HEK293 (cell line): ENCODE data around the gene NRP2.

Source experiments
- CTCF ChIA-PET: fragments of 350-600 bp; formaldehyde crosslinking; extraction: SDS; loops from one replicate; lab custom pipeline; 2021; ENCODE audit warnings: antibody characterized with exemption; lab: Yijun Ruan, JAX
- POLR2A ChIA-PET: fragments of 300-600 bp; formaldehyde crosslinking; extraction: SDS; loops from one replicate; lab custom pipeline; 2020; ENCODE audit warnings: antibody characterized with exemption, inconsistent platforms; lab: Yijun Ruan, JAX
- H3K27ac ChIP-seq: fragments of 200-500 bp; sonication (Bioruptor generic); 2 replicates; pipeline ENCODE4 v1.5.1; 2014; ENCODE audit warnings: low read depth, low read length, control low read depth, inconsistent platforms; ENCODE audit errors: extremely low read depth
- H3K36me3 ChIP-seq, 2 experiments: fragments of 200-500 bp in 1 of 2; sonication (Bioruptor generic) in 1 of 2; 1 replicate in 1 of 2; 2 replicates in 1 of 2; pipeline ENCODE4 v1.5.1; 2014 to 2017; ENCODE audit warnings: inconsistent platforms in 2 of 2, low read length in 2 of 2; ENCODE audit not compliant: control insufficient read depth in 2 of 2, insufficient read depth in 1 of 2
- H3K4me1 ChIP-seq: fragments of 200-500 bp; sonication (Bioruptor generic); 2 replicates; pipeline ENCODE4 v1.5.1; 2014; ENCODE audit warnings: mild to moderate bottlenecking, low read length, inconsistent platforms; ENCODE audit not compliant: control insufficient read depth, insufficient read depth
- H3K4me3 ChIP-seq: 2 replicates; pipeline ENCODE4 v1.5.1; 2011; ENCODE audit warnings: low read depth, mild to moderate bottlenecking, control low read depth, low read length, moderate library complexity
- H3K9me3 ChIP-seq: fragments of 200-500 bp; sonication (Bioruptor generic); 2 replicates; pipeline ENCODE4 v1.5.1; 2014; ENCODE audit warnings: low read depth, low read length, inconsistent platforms; ENCODE audit not compliant: control insufficient read depth, insufficient read depth
- BCL11A ChIP-seq: fragments of 450-650 bp; formaldehyde crosslinking; IDR thresholded peaks from 2 replicates; pipeline ENCODE4 v1.5.1; 2016; ENCODE audit warnings: low read depth, missing biosample characterization, missing genetic modification characterization
- KLF16 ChIP-seq: fragments of 450-650 bp; formaldehyde crosslinking; IDR thresholded peaks from 2 replicates; pipeline ENCODE4 v1.5.1; 2017; ENCODE audit warnings: missing biosample characterization, missing genetic modification characterization
- MZF1 ChIP-seq: fragments of 450-650 bp; formaldehyde crosslinking; IDR thresholded peaks from 2 replicates; pipeline ENCODE4 v1.5.1; 2017; ENCODE audit warnings: missing biosample characterization, missing genetic modification characterization, borderline replicate concordance
- SP2 ChIP-seq: fragments of 450-650 bp; formaldehyde crosslinking; IDR thresholded peaks from 2 replicates; pipeline ENCODE4 v1.5.1; 2016; ENCODE audit warnings: missing biosample characterization, missing genetic modification characterization
- SP7 ChIP-seq: fragments of 450-650 bp; formaldehyde crosslinking; IDR thresholded peaks from 2 replicates; pipeline ENCODE4 v1.5.1; 2016; ENCODE audit warnings: missing biosample characterization, missing genetic modification characterization
- ZBTB17 ChIP-seq: fragments of 450-650 bp; formaldehyde crosslinking; IDR thresholded peaks from 2 replicates; pipeline ENCODE4 v1.5.1; 2016; ENCODE audit warnings: missing biosample characterization, missing genetic modification characterization
- ZBTB21 ChIP-seq: fragments of 450-650 bp; formaldehyde crosslinking; IDR thresholded peaks from 2 replicates; pipeline ENCODE4 v1.5.1; 2017; ENCODE audit warnings: missing biosample characterization, missing genetic modification characterization
- ZBTB7A ChIP-seq: fragments of 450-650 bp; formaldehyde crosslinking; IDR thresholded peaks from 2 replicates; pipeline ENCODE4 v1.5.1; 2016; ENCODE audit warnings: low read depth, missing biosample characterization, missing genetic modification characterization
- ZFHX2 ChIP-seq: fragments of 450-650 bp; formaldehyde crosslinking; conservative IDR thresholded peaks from 2 replicates; pipeline ENCODE4 v1.5.1; 2016; ENCODE audit warnings: missing biosample characterization, missing genetic modification characterization
- ZNF132 ChIP-seq: fragments of 450-650 bp; formaldehyde crosslinking; IDR thresholded peaks from 2 replicates; pipeline ENCODE4 v1.5.1; 2017; ENCODE audit warnings: missing biosample characterization, missing genetic modification characterization, borderline replicate concordance
- ZNF146 ChIP-seq: fragments of 450-650 bp; formaldehyde crosslinking; IDR thresholded peaks from 2 replicates; pipeline ENCODE4 v1.5.1; 2016; ENCODE audit warnings: missing biosample characterization, missing genetic modification characterization
- ZNF19 ChIP-seq: fragments of 450-650 bp; formaldehyde crosslinking; IDR thresholded peaks from 2 replicates; pipeline ENCODE4; 2016; ENCODE audit warnings: missing biosample characterization, missing genetic modification characterization, low read depth
- ZNF223 ChIP-seq: fragments of 450-650 bp; formaldehyde crosslinking; IDR thresholded peaks from 2 replicates; pipeline ENCODE4 v1.5.1; 2016; ENCODE audit warnings: missing biosample characterization, missing genetic modification characterization
- ZNF266 ChIP-seq: fragments of 450-650 bp; formaldehyde crosslinking; IDR thresholded peaks from 2 replicates; pipeline ENCODE4 v1.5.1; 2016; ENCODE audit warnings: missing biosample characterization, missing genetic modification characterization, low read depth
- ZNF274 ChIP-seq, 2 experiments: fragments of 200-500 bp in 1 of 2; fragments of 450-650 bp in 1 of 2; sonication (Bioruptor generic) in 1 of 2; formaldehyde crosslinking in 1 of 2; IDR thresholded peaks; 2 replicates each; pipeline versions ENCODE4 v1.5.1 to v1.6.1; 2014 to 2016; ENCODE audit warnings: borderline replicate concordance in 1 of 2, inconsistent platforms in 1 of 2, low read length in 1 of 2, missing biosample characterization in 1 of 2, missing genetic modification characterization in 1 of 2
- ZNF37A ChIP-seq: fragments of 450-650 bp; IDR thresholded peaks from 2 replicates; pipeline ENCODE4 v1.5.1; 2018; ENCODE audit warnings: missing biosample characterization, missing genetic modification characterization
- ZNF416 ChIP-seq: fragments of 450-650 bp; formaldehyde crosslinking; IDR thresholded peaks from 2 replicates; pipeline ENCODE4 v1.5.1; 2016; ENCODE audit warnings: missing biosample characterization, missing genetic modification characterization
- ZNF529 ChIP-seq: fragments of 450-650 bp; formaldehyde crosslinking; IDR thresholded peaks from 2 replicates; pipeline ENCODE4 v1.5.1; 2017; ENCODE audit warnings: missing genetic modification characterization, missing biosample characterization; ENCODE audit not compliant: insufficient replicate concordance
- ZNF623 ChIP-seq: fragments of 450-650 bp; formaldehyde crosslinking; IDR thresholded peaks from 2 replicates; pipeline ENCODE4 v1.5.1; 2016; ENCODE audit warnings: missing biosample characterization, missing genetic modification characterization
- ZNF626 ChIP-seq: fragments of 450-650 bp; sonication (Bioruptor Pico); formaldehyde crosslinking; IDR thresholded peaks from 2 replicates; pipeline ENCODE4 v1.5.1; 2018; ENCODE audit warnings: missing biosample characterization, missing genetic modification characterization, inconsistent platforms
- ZNF747 ChIP-seq: fragments of 450-650 bp; formaldehyde crosslinking; IDR thresholded peaks from 2 replicates; pipeline ENCODE4 v1.5.1; 2016; ENCODE audit warnings: missing biosample characterization, missing genetic modification characterization
- ZNF785 ChIP-seq: fragments of 450-650 bp; formaldehyde crosslinking; IDR thresholded peaks from 2 replicates; pipeline ENCODE4 v1.5.1; 2016; ENCODE audit warnings: missing biosample characterization, missing genetic modification characterization
- TF ChIP-seq, protein P1 (sequence below): fragments of 450-650 bp; formaldehyde crosslinking; IDR thresholded peaks from 2 replicates; pipeline ENCODE4 v1.5.1; 2017; ENCODE audit warnings: missing biosample characterization, missing genetic modification characterization
- TF ChIP-seq, protein P2 (sequence below): fragments of 450-650 bp; formaldehyde crosslinking; IDR thresholded peaks from 2 replicates; pipeline ENCODE4 v1.5.1; 2017; ENCODE audit warnings: missing biosample characterization, missing genetic modification characterization
- TF ChIP-seq, protein P3 (sequence below): fragments of 450-650 bp; formaldehyde crosslinking; IDR thresholded peaks from 2 replicates; pipeline ENCODE4 v1.5.1; 2016; ENCODE audit warnings: missing biosample characterization, missing genetic modification characterization, borderline replicate concordance
- TF ChIP-seq, protein P4 (sequence below): fragments of 450-650 bp; formaldehyde crosslinking; IDR thresholded peaks from 2 replicates; pipeline ENCODE4 v1.5.1; 2016; ENCODE audit warnings: missing biosample characterization, missing genetic modification characterization, borderline replicate concordance

NRP2 gene

DNA sequence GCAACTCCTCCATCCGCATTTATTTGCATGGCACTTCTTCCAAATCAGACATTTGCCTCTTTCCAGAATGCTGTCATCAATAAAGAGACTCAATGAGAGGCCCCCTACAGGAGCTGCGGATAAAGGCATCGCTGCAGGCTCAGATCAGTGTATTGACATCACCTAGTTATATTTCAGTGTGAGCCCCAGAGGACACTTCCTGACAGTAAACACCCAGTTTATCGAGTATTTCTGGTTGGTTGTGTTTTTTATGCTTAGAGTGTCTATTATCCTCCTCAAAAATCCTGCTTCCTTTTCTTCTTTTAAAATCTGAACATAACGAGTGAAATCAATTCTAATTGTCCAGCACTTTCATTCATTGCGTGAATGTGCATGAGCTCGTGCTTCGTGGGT lies 38.8 kb downstream of the NRP2 start:
- no peaks in the 10 kb centered on the region for H3K9me3 ChIP-seq
- POLR2A ChIA-PET, result no interaction called here
- CTCF ChIA-PET, result interaction anchor here (0.6 to 1.4 kb wide), 8 partner anchors 8 to 1359 kb away, joined by 3 to 5 read pairs (median 4); no protein-coding TSS in a partner anchor
- TF ChIP-seq ZNF274 (IDR thresholded peaks at IDR 0.05; ENCODE audit: low read length), result no peak
- TF ChIP-seq ZNF274 (tag by site-specific recombination; IDR thresholded peaks at IDR 0.05; ENCODE audit: borderline replicate concordance), result no peak
- no peak for TF ChIP-seq ZNF623 (tag by site-specific recombination)
- TF ChIP-seq, protein P1, sequence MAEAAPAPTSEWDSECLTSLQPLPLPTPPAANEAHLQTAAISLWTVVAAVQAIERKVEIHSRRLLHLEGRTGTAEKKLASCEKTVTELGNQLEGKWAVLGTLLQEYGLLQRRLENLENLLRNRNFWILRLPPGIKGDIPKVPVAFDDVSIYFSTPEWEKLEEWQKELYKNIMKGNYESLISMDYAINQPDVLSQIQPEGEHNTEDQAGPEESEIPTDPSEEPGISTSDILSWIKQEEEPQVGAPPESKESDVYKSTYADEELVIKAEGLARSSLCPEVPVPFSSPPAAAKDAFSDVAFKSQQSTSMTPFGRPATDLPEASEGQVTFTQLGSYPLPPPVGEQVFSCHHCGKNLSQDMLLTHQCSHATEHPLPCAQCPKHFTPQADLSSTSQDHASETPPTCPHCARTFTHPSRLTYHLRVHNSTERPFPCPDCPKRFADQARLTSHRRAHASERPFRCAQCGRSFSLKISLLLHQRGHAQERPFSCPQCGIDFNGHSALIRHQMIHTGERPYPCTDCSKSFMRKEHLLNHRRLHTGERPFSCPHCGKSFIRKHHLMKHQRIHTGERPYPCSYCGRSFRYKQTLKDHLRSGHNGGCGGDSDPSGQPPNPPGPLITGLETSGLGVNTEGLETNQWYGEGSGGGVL, result no peak
- no peak for TF ChIP-seq ZNF146 (tag by site-specific recombination)
- no peak for TF ChIP-seq ZFHX2 (tag by site-specific recombination)
- TF ChIP-seq SP7 (tag by site-specific recombination), result no peak
- no peak for TF ChIP-seq ZNF223 (tag by site-specific recombination)
- TF ChIP-seq ZNF416 (tag by site-specific recombination), result no peak
- TF ChIP-seq ZNF626 (tag by site-specific recombination), result no peak
- no peak for TF ChIP-seq ZNF37A (tag by site-specific recombination)
- no peak for TF ChIP-seq MZF1 (tag by site-specific recombination)
- no peak for TF ChIP-seq ZNF266
- no peak for TF ChIP-seq ZNF19 (tag by site-specific recombination)
- no peak for TF ChIP-seq ZNF785 (tag by site-specific recombination)
- no peak for TF ChIP-seq ZNF132
- peaks cover 0 to 25% of the 10 kb centered on the region in 2 experiments; a peak in 1 of 3 replicates for H3K36me3 ChIP-seq
- H3K4me1 ChIP-seq, result no peaks in the 10 kb centered on the region
- no peak overlapping the region for H3K27ac ChIP-seq
- no peak overlapping the region for H3K4me3 ChIP-seq

DNA sequence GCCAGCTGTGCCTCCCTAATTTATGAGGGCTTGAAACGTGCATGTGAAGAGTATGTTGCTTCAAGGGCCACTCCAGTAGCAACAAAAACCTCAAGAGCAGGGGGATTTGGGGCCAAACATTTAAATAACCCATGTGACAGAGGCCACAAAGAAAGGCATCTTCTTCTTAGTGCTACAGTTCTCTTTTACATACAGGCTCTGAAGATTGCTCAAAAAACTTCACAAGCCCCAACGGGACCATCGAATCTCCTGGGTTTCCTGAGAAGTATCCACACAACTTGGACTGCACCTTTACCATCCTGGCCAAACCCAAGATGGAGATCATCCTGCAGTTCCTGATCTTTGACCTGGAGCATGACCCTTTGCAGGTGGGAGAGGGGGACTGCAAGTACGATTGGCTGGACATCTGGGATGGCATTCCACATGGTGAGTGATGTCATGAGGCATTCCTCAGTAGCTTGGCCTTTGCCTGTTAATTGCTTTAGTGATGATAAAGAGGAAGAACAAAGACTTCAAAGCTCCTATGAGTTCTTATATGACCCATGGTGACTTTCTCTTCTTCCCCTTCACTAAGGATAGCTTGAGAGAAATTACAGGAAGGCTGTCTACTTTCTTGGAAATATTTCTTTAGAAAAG lies 40.1 kb downstream of the NRP2 start:
- POLR2A ChIA-PET, result no interaction called here
- TF ChIP-seq ZNF747 (tag by site-specific recombination), result no peak
- no peak for TF ChIP-seq ZBTB17
- TF ChIP-seq ZBTB21 (tag by site-specific recombination), result no peak
- TF ChIP-seq, protein P2, sequence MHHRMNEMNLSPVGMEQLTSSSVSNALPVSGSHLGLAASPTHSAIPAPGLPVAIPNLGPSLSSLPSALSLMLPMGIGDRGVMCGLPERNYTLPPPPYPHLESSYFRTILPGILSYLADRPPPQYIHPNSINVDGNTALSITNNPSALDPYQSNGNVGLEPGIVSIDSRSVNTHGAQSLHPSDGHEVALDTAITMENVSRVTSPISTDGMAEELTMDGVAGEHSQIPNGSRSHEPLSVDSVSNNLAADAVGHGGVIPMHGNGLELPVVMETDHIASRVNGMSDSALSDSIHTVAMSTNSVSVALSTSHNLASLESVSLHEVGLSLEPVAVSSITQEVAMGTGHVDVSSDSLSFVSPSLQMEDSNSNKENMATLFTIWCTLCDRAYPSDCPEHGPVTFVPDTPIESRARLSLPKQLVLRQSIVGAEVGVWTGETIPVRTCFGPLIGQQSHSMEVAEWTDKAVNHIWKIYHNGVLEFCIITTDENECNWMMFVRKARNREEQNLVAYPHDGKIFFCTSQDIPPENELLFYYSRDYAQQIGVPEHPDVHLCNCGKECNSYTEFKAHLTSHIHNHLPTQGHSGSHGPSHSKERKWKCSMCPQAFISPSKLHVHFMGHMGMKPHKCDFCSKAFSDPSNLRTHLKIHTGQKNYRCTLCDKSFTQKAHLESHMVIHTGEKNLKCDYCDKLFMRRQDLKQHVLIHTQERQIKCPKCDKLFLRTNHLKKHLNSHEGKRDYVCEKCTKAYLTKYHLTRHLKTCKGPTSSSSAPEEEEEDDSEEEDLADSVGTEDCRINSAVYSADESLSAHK (tag by site-specific recombination), result no peak
- no peak for TF ChIP-seq ZNF529
- no peak for TF ChIP-seq ZBTB7A (tag by site-specific recombination)
- TF ChIP-seq, protein P3, sequence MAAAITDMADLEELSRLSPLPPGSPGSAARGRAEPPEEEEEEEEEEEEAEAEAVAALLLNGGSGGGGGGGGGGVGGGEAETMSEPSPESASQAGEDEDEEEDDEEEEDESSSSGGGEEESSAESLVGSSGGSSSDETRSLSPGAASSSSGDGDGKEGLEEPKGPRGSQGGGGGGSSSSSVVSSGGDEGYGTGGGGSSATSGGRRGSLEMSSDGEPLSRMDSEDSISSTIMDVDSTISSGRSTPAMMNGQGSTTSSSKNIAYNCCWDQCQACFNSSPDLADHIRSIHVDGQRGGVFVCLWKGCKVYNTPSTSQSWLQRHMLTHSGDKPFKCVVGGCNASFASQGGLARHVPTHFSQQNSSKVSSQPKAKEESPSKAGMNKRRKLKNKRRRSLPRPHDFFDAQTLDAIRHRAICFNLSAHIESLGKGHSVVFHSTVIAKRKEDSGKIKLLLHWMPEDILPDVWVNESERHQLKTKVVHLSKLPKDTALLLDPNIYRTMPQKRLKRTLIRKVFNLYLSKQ, result no peak
- TF ChIP-seq BCL11A (tag by site-specific recombination), result no peak
- TF ChIP-seq, protein P4, sequence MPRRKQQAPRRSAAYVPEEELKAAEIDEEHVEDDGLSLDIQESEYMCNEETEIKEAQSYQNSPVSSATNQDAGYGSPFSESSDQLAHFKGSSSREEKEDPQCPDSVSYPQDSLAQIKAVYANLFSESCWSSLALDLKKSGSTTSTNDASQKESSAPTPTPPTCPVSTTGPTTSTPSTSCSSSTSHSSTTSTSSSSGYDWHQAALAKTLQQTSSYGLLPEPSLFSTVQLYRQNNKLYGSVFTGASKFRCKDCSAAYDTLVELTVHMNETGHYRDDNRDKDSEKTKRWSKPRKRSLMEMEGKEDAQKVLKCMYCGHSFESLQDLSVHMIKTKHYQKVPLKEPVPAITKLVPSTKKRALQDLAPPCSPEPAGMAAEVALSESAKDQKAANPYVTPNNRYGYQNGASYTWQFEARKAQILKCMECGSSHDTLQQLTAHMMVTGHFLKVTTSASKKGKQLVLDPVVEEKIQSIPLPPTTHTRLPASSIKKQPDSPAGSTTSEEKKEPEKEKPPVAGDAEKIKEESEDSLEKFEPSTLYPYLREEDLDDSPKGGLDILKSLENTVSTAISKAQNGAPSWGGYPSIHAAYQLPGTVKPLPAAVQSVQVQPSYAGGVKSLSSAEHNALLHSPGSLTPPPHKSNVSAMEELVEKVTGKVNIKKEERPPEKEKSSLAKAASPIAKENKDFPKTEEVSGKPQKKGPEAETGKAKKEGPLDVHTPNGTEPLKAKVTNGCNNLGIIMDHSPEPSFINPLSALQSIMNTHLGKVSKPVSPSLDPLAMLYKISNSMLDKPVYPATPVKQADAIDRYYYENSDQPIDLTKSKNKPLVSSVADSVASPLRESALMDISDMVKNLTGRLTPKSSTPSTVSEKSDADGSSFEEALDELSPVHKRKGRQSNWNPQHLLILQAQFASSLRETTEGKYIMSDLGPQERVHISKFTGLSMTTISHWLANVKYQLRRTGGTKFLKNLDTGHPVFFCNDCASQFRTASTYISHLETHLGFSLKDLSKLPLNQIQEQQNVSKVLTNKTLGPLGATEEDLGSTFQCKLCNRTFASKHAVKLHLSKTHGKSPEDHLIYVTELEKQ (tag by site-specific recombination), result no peak
- TF ChIP-seq SP2 (tag by site-specific recombination), result no peak
- TF ChIP-seq KLF16 (tag by site-specific recombination), result no peak
- no peaks in the 10 kb centered on the region for H3K4me1 ChIP-seq
- no peak overlapping the region for H3K4me3 ChIP-seq
- H3K36me3 ChIP-seq, result peaks cover 0 to 38% of the 10 kb centered on the region in 2 experiments; a peak in 1 of 3 replicates
- no peaks in the 10 kb centered on the region for H3K9me3 ChIP-seq
- CTCF ChIA-PET, result interaction anchor here (0.6 to 0.8 kb wide), 2 partner anchors 27 to 969 kb away, joined by 3 read pairs; no protein-coding TSS in a partner anchor
- H3K27ac ChIP-seq, result no peak overlapping the region
